T47D (cell line): ENCODE results near the gene OLIG2.
A peak's percentile ranks its signal among the peaks of the same experiment; 100 is the strongest.

Source experiments
- DNase-seq, 2 experiments: peaks; one replicate each; pipeline versions ENCODE4 v3.0.0 to v3.0.0-alpha.2; 2011 to 2012; ENCODE audit warnings: low read depth in 1 of 2, low spot score in 1 of 2
- JUND ChIP-seq: IDR thresholded peaks from 2 replicates; pipeline ENCODE4 v1.6.1; 2012; ENCODE audit warnings: low read depth
- in situ Hi-C: cut with HindIII; loops from 2 replicates; pipeline ENCODE4 v1.10.0; 2016; ENCODE audit warnings: low sequenced_read_pairs, low pct_unique_long_range_greater_than_20kb

Gene OLIG2

GRCh38 chr21:33025489-33026442, at the start of gene OLIG2:
OLIG2 (plus strand) TSS chr21:33025935; CDS start chr21:33026863, 928 bp downstream.
- in situ Hi-C loops: no loop called here
- no peak for TF ChIP-seq JUND
- no peak for DNase-seq

GRCh38 chr21:32976791-32977190, 48.9 kb upstream of the OLIG2 start:
- in situ Hi-C loops: no loop called here
- TF ChIP-seq JUND: no peak
- no peak for DNase-seq

- no peak for TF ChIP-seq JUND
- in situ Hi-C loops: no loop called here
- DNase-seq: no peak
Observed at GRCh38 chr21:32977216-32977615, 48.5 kb upstream of the OLIG2 start.

- in situ Hi-C loops: no loop called here
- no peak for TF ChIP-seq JUND
- DNase-seq: no peak
Observed at GRCh38 chr21:32978331-32979270, 47.1 kb upstream of the OLIG2 start.

- no peak for TF ChIP-seq JUND
- no peak for DNase-seq
Observed at GRCh38 chr21:32979598-32980268, 46.0 kb upstream of the OLIG2 start.

GRCh38 chr21:32981096-32981495, 44.6 kb upstream of the OLIG2 start:
- in situ Hi-C loops: no loop called here
- TF ChIP-seq JUND: no peak
- DNase-seq: no peak

More at GRCh38 chr21:32979598-32980268, 46.0 kb upstream of the OLIG2 start:
- in situ Hi-C loops: no loop called here

- TF ChIP-seq JUND: no peak
- in situ Hi-C loops: no loop called here
Observed at GRCh38 chr21:32990666-32991065, 35.1 kb upstream of the OLIG2 start.

GRCh38 chr21:32991361-32991760, 34.4 kb upstream of the OLIG2 start:
- no peak for DNase-seq
- in situ Hi-C loops: no loop called here
- TF ChIP-seq JUND: no peak

More at GRCh38 chr21:32990666-32991065, 35.1 kb upstream of the OLIG2 start:
- no peak for DNase-seq

GRCh38 chr21:32993894-32994293, 31.8 kb upstream of the OLIG2 start:
- TF ChIP-seq JUND: no peak
- in situ Hi-C loops: no loop called here
- no peak for DNase-seq

GRCh38 chr21:32994305-32994704, 31.4 kb upstream of the OLIG2 start:
- peak in 1 of 2 experiments; percentile 37 for DNase-seq

GRCh38 chr21:33007747-33008146, 18.0 kb upstream of the OLIG2 start:
- no peak for TF ChIP-seq JUND
- no peak for DNase-seq
- in situ Hi-C loops: no loop called here

More at GRCh38 chr21:32994305-32994704, 31.4 kb upstream of the OLIG2 start:
- in situ Hi-C loops: no loop called here
- TF ChIP-seq JUND: no peak
